Mucosa of gallbladder (tissue), 1 donor: ENCODE data around the gene PACSIN2. TPM values are rescaled to one million over a fixed set of nuclear protein-coding genes. Genes with fewer than 3 reads are reported as not detected.

Experiments
- total RNA-seq: library from RNA; stranded (reverse); gene quantifications from one replicate; pipeline ENCODE4 v1.2.1, GENCODE V29; 2021
- donor health status: DM: no; HTN: no; CAD: no.

Gene PACSIN2
- total RNA-seq, 1 donor from 2014 or later, result 182 TPM

Other genes with a start within 250 kb of the PACSIN2 start
- 49.8 TPM for gene ARFGAP3, start 157.9 kb downstream of the PACSIN2 start, total RNA-seq
- 5.9 TPM for gene TTLL1, start 74.2 kb upstream of the PACSIN2 start, total RNA-seq
- gene BIK, start 95.6 kb upstream of the PACSIN2 start, total RNA-seq, result 19.0 TPM
- 29.3 TPM for gene MCAT, start 128.2 kb upstream of the PACSIN2 start, total RNA-seq
- 322 TPM for gene TSPO, start 136.4 kb upstream of the PACSIN2 start, total RNA-seq
- 105 TPM for gene TTLL12, start 172.0 kb upstream of the PACSIN2 start, total RNA-seq